KG1 (cell line): Measurements from ENCODE around the gene METTL2A.
"Not testable (repeated sequence)": the region's sequence is repeated elsewhere in the genome, so short reads cannot be mapped to it uniquely, and the experiment has no call there.

ENCODE experiments used
- DNase-seq: peaks from one replicate; lab custom pipeline; 2025; lab: John Stamatoyannopoulos, UW

Gene METTL2A

DNA sequence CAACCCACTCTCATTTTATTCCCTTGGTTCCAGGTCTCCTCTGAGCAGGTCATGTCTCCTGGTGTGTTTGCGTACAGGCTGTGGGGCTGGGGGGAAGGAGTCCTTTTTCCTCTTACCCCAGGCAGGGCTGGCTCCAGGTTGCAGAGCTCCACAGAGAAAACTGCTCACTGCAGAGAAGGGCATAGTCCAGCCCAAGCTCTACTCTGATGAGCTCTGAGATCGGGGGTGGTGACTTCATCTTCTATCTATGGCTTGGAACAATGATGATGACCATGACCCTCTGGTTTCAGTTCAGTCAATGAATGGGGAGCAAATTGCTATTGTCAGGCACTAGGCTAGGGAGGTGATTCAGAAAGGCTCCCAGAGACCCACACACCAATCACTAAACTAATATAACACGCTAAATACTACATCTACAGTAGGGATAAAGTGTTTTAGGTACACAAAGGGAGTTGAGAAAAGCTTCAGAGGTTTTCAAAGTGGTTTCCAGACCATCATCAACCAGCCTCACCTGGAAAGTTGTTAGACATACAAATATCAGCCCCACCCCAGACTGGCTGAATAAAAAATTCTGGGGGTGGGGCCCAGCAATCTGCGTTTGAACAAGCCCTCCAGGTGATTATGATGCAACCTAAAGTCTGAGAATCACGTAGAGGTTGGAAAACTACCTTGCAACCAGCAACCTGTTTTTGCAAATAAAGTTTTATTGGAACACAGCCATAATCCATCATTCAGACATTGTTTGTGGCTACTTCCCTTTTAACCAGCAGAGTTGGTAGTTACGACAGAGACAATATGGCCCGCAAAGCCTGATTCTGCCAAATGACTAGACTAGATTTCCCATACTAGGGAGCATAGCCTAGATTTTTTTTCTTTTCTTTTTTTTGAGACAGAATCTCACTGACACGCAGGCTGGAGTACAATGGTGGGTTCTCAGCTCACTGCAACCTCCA, 49.6 kb downstream of the METTL2A start:
- not testable (repeated sequence) for DNase-seq

- not testable (repeated sequence) for DNase-seq
Measured at GRCh38 chr17:62477111-62477510, 53.4 kb downstream of the METTL2A start.

DNA sequence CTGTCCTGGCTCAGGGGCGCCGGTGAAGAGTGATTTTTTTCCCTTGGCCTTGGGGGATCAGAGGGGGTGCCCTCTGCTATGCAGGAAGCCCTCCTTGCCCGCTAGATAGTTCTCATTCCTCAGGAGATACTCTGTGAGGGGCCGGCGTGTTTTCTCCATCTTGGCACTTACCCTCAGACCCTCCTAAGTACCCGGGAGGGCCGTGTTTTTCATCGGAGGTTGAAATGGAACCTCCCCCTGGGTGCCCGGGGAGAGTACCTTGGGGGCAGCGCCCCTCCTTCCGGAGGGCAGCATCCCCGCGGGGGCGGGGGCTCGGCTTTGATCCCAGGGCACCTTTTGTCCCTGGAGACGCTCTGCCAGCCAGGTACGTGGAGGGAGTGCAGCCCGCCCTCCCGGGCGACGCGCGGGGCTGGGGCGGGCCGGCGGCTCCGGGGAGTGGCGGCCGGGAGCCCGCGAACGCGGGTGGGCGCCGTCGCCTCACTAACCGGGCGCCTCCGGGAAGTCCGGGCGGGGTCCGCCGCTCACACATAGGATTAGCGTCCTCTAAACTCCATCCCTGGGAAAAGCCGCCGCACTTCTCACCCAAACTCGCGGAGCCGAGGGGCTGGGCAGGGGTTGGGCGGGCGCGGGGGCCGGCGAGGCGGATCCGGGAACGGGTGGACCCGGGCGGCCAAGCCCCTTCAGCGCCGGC, 54.2 kb downstream of the METTL2A start:
- DNase-seq: not testable (repeated sequence)

- DNase-seq: peak; percentile 27
Measured at GRCh38 chr17:62478424-62478879, 54.8 kb downstream of the METTL2A start, which contains the start of gene TLK2. TSS of gene TLK2 (plus strand) at chr17:62478825. CDS start at chr17:62481126, 2,301 bp downstream.

DNA sequence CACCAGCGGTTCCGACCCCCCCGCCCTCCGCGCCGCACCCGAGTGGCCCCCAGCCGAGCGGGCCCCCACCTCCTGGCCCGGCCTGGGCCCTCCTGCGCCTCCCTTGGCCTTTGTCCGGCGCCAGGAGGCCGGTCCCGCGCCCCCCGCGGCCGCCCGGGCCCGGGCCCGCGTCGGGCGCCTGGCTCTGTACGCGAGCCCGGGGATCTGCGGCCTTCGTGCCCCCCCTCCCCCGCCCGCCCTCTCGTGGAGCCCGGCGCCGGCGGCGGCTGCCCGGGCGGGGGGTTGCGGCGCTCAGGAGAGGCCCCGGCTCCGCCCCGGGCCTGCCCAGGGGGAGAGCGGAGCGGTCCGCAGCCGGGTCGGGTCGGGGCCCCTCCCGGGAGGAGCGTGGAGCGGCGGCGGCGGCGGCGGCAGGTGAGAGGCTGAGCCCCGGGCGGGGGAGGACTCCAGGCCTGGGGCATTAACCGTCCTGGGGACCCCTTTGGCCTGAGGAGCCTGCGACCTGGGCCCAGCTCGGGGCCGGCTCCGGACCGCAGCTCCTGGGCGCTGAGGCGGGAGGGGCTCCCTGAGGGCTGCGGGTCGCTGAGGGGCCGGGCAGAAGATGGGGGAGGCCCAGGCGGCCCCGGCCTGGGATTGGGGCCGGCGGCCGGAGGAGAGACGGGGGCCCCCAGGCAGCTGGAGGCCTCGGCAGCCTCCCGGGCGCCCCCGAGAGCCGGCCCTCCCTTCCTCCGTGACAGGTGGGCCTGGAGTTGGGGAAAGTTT, 55.4 kb downstream of the METTL2A start:
- not testable (repeated sequence) for DNase-seq

DNA sequence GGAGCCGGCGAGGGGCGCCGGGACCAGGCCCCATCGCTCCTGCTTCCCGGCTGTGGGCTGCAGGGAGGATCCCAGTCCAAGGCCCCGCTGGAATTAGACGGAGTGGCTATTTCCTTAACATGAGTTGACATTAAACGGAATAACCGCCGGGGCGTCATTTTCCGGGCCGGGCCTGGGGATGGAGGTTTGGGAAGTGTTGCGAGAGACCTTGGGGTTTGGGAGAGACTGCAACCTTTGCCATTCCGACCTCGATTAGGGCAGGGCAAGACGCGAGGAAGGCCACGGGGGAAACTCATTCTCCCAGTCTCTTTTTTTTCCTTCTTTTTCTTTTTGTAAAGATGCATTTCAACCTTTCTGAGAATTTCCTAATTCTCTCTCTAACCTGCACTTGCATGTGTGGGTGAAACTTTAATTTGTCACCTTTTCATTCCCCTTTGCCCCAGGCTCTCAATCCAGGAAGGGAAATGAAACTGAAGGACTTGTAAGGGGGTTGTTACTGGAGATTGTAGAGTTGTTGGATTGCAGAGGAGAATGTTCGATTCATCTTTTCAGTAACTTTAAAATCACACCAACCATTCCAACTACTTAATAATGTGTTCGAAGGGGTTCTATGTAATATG, 56.1 kb downstream of the METTL2A start:
- DNase-seq: not testable (repeated sequence)

DNA sequence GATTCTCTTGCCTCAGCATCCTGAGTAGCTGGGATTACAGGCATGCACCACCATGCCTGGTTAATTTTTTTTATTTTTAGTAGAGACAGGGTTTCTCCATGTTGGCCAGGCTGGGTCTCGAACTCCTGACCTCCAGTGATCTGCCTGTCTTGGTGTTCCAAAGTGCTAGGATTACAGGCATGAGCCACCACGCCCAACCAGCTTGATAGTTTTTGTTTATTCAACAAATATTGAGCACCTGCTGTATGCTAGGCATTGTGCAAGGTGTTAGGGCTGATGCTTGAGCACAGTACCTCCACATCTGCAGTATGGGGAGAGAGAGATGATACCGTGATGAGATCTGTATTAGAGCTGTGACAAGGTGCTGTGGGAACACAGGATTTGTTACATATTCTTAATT, 58.9 kb downstream of the METTL2A start:
- DNase-seq: not testable (repeated sequence)

DNA sequence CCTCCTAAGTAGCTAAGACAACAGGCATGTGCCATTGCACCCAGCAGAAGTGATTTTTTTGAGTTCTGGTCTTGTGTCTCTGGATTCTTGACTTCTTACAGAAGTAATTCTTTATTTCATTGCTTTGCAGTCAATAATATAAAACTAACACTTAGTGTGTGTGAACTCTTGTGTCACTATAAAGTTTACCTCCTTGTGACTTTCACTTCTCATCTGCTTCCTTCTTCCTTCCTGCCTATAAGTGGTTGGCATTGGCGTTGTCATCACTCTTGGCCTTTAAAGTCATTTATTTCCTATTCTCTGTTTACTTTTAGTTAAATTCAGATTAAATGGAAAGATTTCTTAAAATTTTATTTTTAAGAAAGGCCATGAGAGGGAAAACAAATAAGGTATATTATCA, 67.3 kb downstream of the METTL2A start:
- not testable (repeated sequence) for DNase-seq

- DNase-seq: not testable (repeated sequence)
Measured at GRCh38 chr17:62493049-62493655, 69.5 kb downstream of the METTL2A start.

GRCh38 chr17:62494073-62494472, 70.4 kb downstream of the METTL2A start:
- DNase-seq: not testable (repeated sequence)

- DNase-seq: not testable (repeated sequence)
Measured at GRCh38 chr17:62496344-62496743, 72.6 kb downstream of the METTL2A start.

DNA sequence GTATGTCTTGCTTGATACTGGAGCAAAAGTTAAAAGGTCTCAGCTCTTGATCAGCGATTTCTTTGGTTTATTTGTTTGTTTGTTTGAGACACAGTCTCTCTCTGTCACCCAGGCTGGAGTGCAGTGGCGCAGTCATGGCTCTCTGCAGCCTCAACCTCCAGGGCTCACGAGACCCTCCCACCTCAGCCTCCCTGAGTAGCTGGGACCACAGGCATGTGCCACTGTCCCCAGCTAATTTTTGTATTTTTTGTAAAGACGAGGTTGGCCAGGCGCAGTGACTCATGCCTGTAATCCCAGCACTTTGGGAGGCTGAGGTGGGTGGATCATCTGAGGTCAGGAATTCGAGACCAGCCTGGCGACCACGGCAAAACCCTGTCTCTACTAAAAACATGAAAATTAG, 75.1 kb downstream of the METTL2A start:
- not testable (repeated sequence) for DNase-seq
